ENCODE data around the gene CCDC138.

Gene CCDC138

GRCh38 chr2:108852375-108852774 is 65.8 kb downstream of the CCDC138 start:
- TF ChIP-seq Cebpa-rat (IDR thresholded peaks at IDR 0.05): no peak
- H3K27ac ChIP-seq: no peak overlapping the region
- H3K36me3 ChIP-seq: peaks cover 33% of the 10 kb centered on the region
- H3K9me3 ChIP-seq: no peaks in the 10 kb centered on the region
- no peaks in the 10 kb centered on the region for H3K4me1 ChIP-seq
- no peaks in the 10 kb centered on the region for H3K27me3 ChIP-seq
- H3K9ac ChIP-seq: no peak overlapping the region
- H3K4me3 ChIP-seq: no peak overlapping the region
- H4K20me1 ChIP-seq: no peaks in the 10 kb centered on the region
- H3K4me2 ChIP-seq: no peak overlapping the region

- TF ChIP-seq Cebpa-rat (IDR thresholded peaks at IDR 0.05): no peak
- Histone ChIP-seq H3K36me3 (peaks cover 33% of the 10 kb centered on the region), H3K4me2 (no peak overlapping the region)
These were observed 66.8 kb downstream of the CCDC138 start for GRCh38 chr2:108853421-108853820.

GRCh38 chr2:108854484-108854883 is 67.9 kb downstream of the CCDC138 start:
- Histone ChIP-seq H3K27me3 (no peaks in the 10 kb centered on the region), H3K27ac (no peak overlapping the region), H3K9ac (no peak overlapping the region), H3K9me3 (no peaks in the 10 kb centered on the region), H4K20me1 (no peaks in the 10 kb centered on the region), H3K4me1 (no peaks in the 10 kb centered on the region), H3K36me3 (peaks cover 35% of the 10 kb centered on the region), H3K4me3 (no peak overlapping the region), H3K4me2 (no peak overlapping the region)
- no peak for TF ChIP-seq Cebpa-rat (IDR thresholded peaks at IDR 0.05)

More at GRCh38 chr2:108853421-108853820, 66.8 kb downstream of the CCDC138 start:
- Histone ChIP-seq H3K4me1 (no peaks in the 10 kb centered on the region), H3K4me3 (no peak overlapping the region), H3K27ac (no peak overlapping the region), H3K27me3 (no peaks in the 10 kb centered on the region), H3K9me3 (no peaks in the 10 kb centered on the region), H3K9ac (no peak overlapping the region), H4K20me1 (no peaks in the 10 kb centered on the region)

- Histone ChIP-seq H3K36me3 (peaks cover 30% of the 10 kb centered on the region), H3K27ac (no peak overlapping the region), H3K4me3 (no peak overlapping the region), H3K27me3 (no peaks in the 10 kb centered on the region), H4K20me1 (no peaks in the 10 kb centered on the region), H3K9ac (no peak overlapping the region), H3K9me3 (no peaks in the 10 kb centered on the region), H3K4me2 (no peak overlapping the region), H3K4me1 (no peaks in the 10 kb centered on the region)
- no peak for TF ChIP-seq Cebpa-rat (IDR thresholded peaks at IDR 0.05)
These were observed 68.6 kb downstream of the CCDC138 start for GRCh38 chr2:108855194-108855593.

GRCh38 chr2:108858894-108859293 is 72.3 kb downstream of the CCDC138 start:
- peaks cover 13% of the 10 kb centered on the region; the same call in 1 of the 2 replicates for H3K36me3 ChIP-seq

GRCh38 chr2:108866041-108866440 is 79.5 kb downstream of the CCDC138 start:
- Histone ChIP-seq H3K4me2 (no peak overlapping the region), H3K9me3 (peaks cover 29% of the 10 kb centered on the region), H3K36me3 (peaks cover 63% of the 10 kb centered on the region), H3K27me3 (no peaks in the 10 kb centered on the region), H3K4me1 (no peaks in the 10 kb centered on the region), H3K27ac (no peak overlapping the region), H4K20me1 (no peaks in the 10 kb centered on the region), H3K4me3 (no peak overlapping the region), H3K9ac (no peak overlapping the region)
- TF ChIP-seq Cebpa-rat (IDR thresholded peaks at IDR 0.05): no peak

More at GRCh38 chr2:108858894-108859293, 72.3 kb downstream of the CCDC138 start:
- no peak for TF ChIP-seq Cebpa-rat (IDR thresholded peaks at IDR 0.05)
- H3K27me3 ChIP-seq: no peaks in the 10 kb centered on the region
- no peaks in the 10 kb centered on the region for H3K9me3 ChIP-seq
- H4K20me1 ChIP-seq: no peaks in the 10 kb centered on the region
- H3K4me1 ChIP-seq: no peaks in the 10 kb centered on the region
- H3K9ac ChIP-seq: no peak overlapping the region
- H3K4me3 ChIP-seq: no peak overlapping the region
- no peak overlapping the region for H3K4me2 ChIP-seq
- H3K27ac ChIP-seq: no peak overlapping the region

- no peaks in the 10 kb centered on the region for H3K4me1 ChIP-seq
- no peaks in the 10 kb centered on the region for H4K20me1 ChIP-seq
- H3K36me3 ChIP-seq: peaks cover 60% of the 10 kb centered on the region
- no peak overlapping the region for H3K4me2 ChIP-seq
- no peaks in the 10 kb centered on the region for H3K27me3 ChIP-seq
- no peak overlapping the region for H3K9ac ChIP-seq
- H3K27ac ChIP-seq: no peak overlapping the region
- no peak for TF ChIP-seq Cebpa-rat (IDR thresholded peaks at IDR 0.05)
- peaks cover 29% of the 10 kb centered on the region for H3K9me3 ChIP-seq
- H3K4me3 ChIP-seq: no peak overlapping the region; the same call in 1 of the 2 replicates
These were observed 82.3 kb downstream of the CCDC138 start for GRCh38 chr2:108868911-108869310.

- Histone ChIP-seq H3K36me3 (peaks cover 57% of the 10 kb centered on the region), H3K4me3 (no peak overlapping the region), H3K27me3 (no peaks in the 10 kb centered on the region), H3K4me2 (no peak overlapping the region), H3K27ac (no peak overlapping the region), H4K20me1 (no peaks in the 10 kb centered on the region), H3K9ac (no peak overlapping the region), H3K4me1 (no peaks in the 10 kb centered on the region), H3K9me3 (peaks cover 29% of the 10 kb centered on the region)
- no peak for TF ChIP-seq Cebpa-rat (IDR thresholded peaks at IDR 0.05)
These were observed 83.0 kb downstream of the CCDC138 start for GRCh38 chr2:108869542-108869941.

GRCh38 chr2:108870069-108870644 is 83.6 kb downstream of the CCDC138 start:
- no peaks in the 10 kb centered on the region for H4K20me1 ChIP-seq
- peaks cover 53% of the 10 kb centered on the region for H3K36me3 ChIP-seq
- no peak overlapping the region for H3K9ac ChIP-seq
- H3K4me3 ChIP-seq: no peak overlapping the region
- TF ChIP-seq Cebpa-rat (IDR thresholded peaks at IDR 0.05): no peak
- H3K4me1 ChIP-seq: no peaks in the 10 kb centered on the region
- no peak overlapping the region for H3K27ac ChIP-seq
- H3K4me2 ChIP-seq: no peak overlapping the region
- peaks cover 29% of the 10 kb centered on the region for H3K9me3 ChIP-seq
- H3K27me3 ChIP-seq: no peaks in the 10 kb centered on the region

- H3K4me1 ChIP-seq: no peaks in the 10 kb centered on the region
- H3K27me3 ChIP-seq: no peaks in the 10 kb centered on the region
- peaks cover 26% of the 10 kb centered on the region for H3K36me3 ChIP-seq
- no peak overlapping the region for H3K9ac ChIP-seq
- H4K20me1 ChIP-seq: no peaks in the 10 kb centered on the region
- no peak overlapping the region for H3K4me2 ChIP-seq
- H3K9me3 ChIP-seq: peaks cover 30% of the 10 kb centered on the region
- H3K27ac ChIP-seq: no peak overlapping the region
- no peak overlapping the region for H3K4me3 ChIP-seq
- no peak for TF ChIP-seq Cebpa-rat (IDR thresholded peaks at IDR 0.05)
These were observed 90.9 kb downstream of the CCDC138 start for GRCh38 chr2:108877506-108877905.

GRCh38 chr2:108878276-108878675 is 91.7 kb downstream of the CCDC138 start:
- Histone ChIP-seq H3K4me3 (no peak overlapping the region), H3K36me3 (peaks cover 26% of the 10 kb centered on the region), H3K27ac (no peak overlapping the region), H4K20me1 (no peaks in the 10 kb centered on the region), H3K9ac (no peak overlapping the region), H3K4me2 (no peak overlapping the region), H3K27me3 (no peaks in the 10 kb centered on the region), H3K9me3 (peaks cover 33% of the 10 kb centered on the region), H3K4me1 (no peaks in the 10 kb centered on the region)
- no peak for TF ChIP-seq Cebpa-rat (IDR thresholded peaks at IDR 0.05)

All from BLaER1 (cell line).